MCF 10A (cell line): ENCODE measurements around the gene PTCSC3. TPM values are rescaled to one million over a fixed set of nuclear protein-coding genes. Genes with fewer than 3 reads are reported as not detected.
A peak's percentile ranks its signal among the peaks of the same experiment; 100 is the strongest.
"Not testable (repeated sequence)": the region's sequence is repeated elsewhere in the genome, so short reads cannot be mapped to it uniquely, and the experiment has no call there.

Experiments used
- BruUV-seq: library from RNA; stranded (reverse); fragments of 400-500 nt; replicated peaks from 2 replicates; lab custom pipeline; 2021; lab: Mats Ljungman, UMichigan
- CTCF ChIA-PET: fragments of 300-600 bp; sonication (Branson Sonifier 250); formaldehyde crosslinking; extraction: SDS; loops from one replicate; lab custom pipeline; 2021; ENCODE audit warnings: antibody characterized with exemption, inconsistent platforms; lab: Yijun Ruan, JAX
- POLR2A ChIA-PET: fragments of 300-600, 350-650 bp; sonication (Branson Sonifier 250); formaldehyde crosslinking; extraction: SDS; loops from one replicate; lab custom pipeline; 2020; ENCODE audit warnings: antibody characterized with exemption, inconsistent platforms; lab: Yijun Ruan, JAX
- DNase-seq: peaks from one replicate; pipeline ENCODE4 v3.0.0-alpha.2; 2018; ENCODE audit not compliant: unreplicated experiment
- H3K27ac Mint-ChIP-seq: one replicate; pipeline ENCODE4 v1.8.0; 2022; ENCODE audit warnings: mild to moderate bottlenecking, low read depth, mixed read lengths; ENCODE audit not compliant: unreplicated experiment
- H3K27me3 Mint-ChIP-seq: one replicate; pipeline ENCODE4 v1.8.0; 2022; ENCODE audit warnings: mixed read lengths; ENCODE audit not compliant: insufficient read depth, unreplicated experiment
- H3K36me3 Mint-ChIP-seq: one replicate; pipeline ENCODE4 v1.8.0; 2022; ENCODE audit warnings: mild to moderate bottlenecking, moderate library complexity, mixed read lengths; ENCODE audit not compliant: insufficient read depth, unreplicated experiment
- H3K4me1 Mint-ChIP-seq: one replicate; pipeline ENCODE4 v1.8.0; 2022; ENCODE audit warnings: mixed read lengths; ENCODE audit not compliant: insufficient read depth, unreplicated experiment
- H3K4me3 Mint-ChIP-seq: one replicate; pipeline ENCODE4 v1.8.0; 2022; ENCODE audit warnings: mild to moderate bottlenecking, moderate library complexity, mixed read lengths; ENCODE audit not compliant: unreplicated experiment
- H3K9me3 Mint-ChIP-seq: one replicate; pipeline ENCODE4 v1.8.0; 2022; ENCODE audit warnings: mixed read lengths; ENCODE audit not compliant: unreplicated experiment
- intact Hi-C: fragments of 100-400 bp; cut with micrococcal nuclease; formaldehyde crosslinking; loops from 2 replicates; pipeline ENCODE4 v1.14.1; 2022
- total RNA-seq: library from RNA; stranded (reverse); gene quantifications from 2 replicates; pipeline ENCODE4 v1.2.3, GENCODE V29; 2022
- TF ChIP-seq, protein P1 (sequence below): fragments of 200-600 bp; IDR thresholded peaks from one replicate; pipeline ENCODE4 v1.8.0; 2022; ENCODE audit warnings: antibody characterized with exemption, mild to moderate bottlenecking; ENCODE audit not compliant: unreplicated experiment

Gene PTCSC3
- total RNA-seq, 1 experiment from 2014 or later, result not detected

DNA sequence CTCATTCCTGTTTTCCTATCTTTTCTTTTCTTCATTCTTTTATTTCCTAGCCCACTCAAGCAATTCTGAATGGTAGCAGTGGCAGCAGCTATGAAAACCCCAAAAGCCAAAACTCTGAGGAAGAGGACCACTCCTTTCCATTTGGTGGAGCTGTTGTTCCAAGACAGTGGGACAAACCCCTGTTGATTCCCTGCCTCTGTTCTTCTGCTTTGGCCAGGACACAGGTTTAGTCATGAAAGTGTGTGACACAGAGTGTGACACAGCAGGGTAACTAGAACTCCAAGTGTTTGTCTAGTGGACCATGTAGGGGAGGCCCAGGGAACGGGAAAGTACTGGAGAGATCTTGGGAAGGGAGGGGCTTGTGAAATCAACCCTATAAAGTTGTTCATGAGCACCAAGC lies 71.1 kb downstream of the PTCSC3 start:
- BruUV-seq, result no TSS peak
- Mint-ChIP-seq H3K27ac (no peak overlapping the region), H3K4me3 (no peak overlapping the region), H3K36me3 (no peaks in the 10 kb centered on the region), H3K9me3 (no peaks in the 10 kb centered on the region), H3K27me3 (peaks cover 2% of the 10 kb centered on the region), H3K4me1 (no peaks in the 10 kb centered on the region)
- peak; percentile 58 for DNase-seq
- TF ChIP-seq, protein P1, sequence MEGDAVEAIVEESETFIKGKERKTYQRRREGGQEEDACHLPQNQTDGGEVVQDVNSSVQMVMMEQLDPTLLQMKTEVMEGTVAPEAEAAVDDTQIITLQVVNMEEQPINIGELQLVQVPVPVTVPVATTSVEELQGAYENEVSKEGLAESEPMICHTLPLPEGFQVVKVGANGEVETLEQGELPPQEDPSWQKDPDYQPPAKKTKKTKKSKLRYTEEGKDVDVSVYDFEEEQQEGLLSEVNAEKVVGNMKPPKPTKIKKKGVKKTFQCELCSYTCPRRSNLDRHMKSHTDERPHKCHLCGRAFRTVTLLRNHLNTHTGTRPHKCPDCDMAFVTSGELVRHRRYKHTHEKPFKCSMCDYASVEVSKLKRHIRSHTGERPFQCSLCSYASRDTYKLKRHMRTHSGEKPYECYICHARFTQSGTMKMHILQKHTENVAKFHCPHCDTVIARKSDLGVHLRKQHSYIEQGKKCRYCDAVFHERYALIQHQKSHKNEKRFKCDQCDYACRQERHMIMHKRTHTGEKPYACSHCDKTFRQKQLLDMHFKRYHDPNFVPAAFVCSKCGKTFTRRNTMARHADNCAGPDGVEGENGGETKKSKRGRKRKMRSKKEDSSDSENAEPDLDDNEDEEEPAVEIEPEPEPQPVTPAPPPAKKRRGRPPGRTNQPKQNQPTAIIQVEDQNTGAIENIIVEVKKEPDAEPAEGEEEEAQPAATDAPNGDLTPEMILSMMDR, result no peak
- POLR2A ChIA-PET, result interaction anchor here (0.6 to 1.2 kb wide), 3 partner anchors 48 to 483 kb away, joined by 3 to 4 read pairs (median 3); no protein-coding TSS in a partner anchor
- CTCF ChIA-PET, result interaction anchor here (0.6 to 3.2 kb wide), 5 partner anchors 8 to 269 kb away, joined by 3 to 16 read pairs (median 3); no protein-coding TSS in a partner anchor
- intact Hi-C loops, result loop anchor here (1.0 to 10.0 kb wide), 5 partner anchors 109 to 500 kb away; no protein-coding TSS in a partner anchor

DNA sequence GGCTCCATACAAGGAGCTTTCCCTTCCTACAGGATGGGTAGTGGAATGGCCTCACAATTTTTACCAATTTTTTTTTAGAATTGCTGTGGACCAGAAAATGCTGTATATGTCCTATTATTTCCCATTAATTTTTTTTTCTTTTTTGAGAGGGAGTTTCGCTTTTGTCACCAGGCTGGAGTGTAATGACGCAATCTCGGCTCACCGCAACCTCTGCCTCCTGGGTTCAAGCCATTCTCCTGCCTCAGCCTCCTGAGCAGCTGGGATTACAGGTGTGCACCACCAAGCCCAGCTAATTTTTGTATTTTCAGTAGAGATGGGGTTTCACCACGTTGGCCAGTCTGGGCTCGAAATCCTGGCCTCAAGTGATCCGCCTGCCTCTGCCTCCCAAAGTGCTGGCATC lies 72.3 kb downstream of the PTCSC3 start:
- H3K4me1 Mint-ChIP-seq, BruUV-seq, H3K4me3 Mint-ChIP-seq, H3K27ac Mint-ChIP-seq, H3K36me3 Mint-ChIP-seq, POLR2A ChIA-PET, DNase-seq, H3K9me3 Mint-ChIP-seq: not testable (repeated sequence)
- CTCF ChIA-PET, result interaction anchor here (3.2 kb wide), 1 partner anchor 33 kb away, joined by 16 read pairs; no protein-coding TSS in a partner anchor
- H3K27me3 Mint-ChIP-seq, result peaks cover 11% of the 10 kb centered on the region
- intact Hi-C loops, result loop anchor here (10.0 kb wide), 1 partner anchor 111 kb away; no protein-coding TSS in a partner anchor

DNA sequence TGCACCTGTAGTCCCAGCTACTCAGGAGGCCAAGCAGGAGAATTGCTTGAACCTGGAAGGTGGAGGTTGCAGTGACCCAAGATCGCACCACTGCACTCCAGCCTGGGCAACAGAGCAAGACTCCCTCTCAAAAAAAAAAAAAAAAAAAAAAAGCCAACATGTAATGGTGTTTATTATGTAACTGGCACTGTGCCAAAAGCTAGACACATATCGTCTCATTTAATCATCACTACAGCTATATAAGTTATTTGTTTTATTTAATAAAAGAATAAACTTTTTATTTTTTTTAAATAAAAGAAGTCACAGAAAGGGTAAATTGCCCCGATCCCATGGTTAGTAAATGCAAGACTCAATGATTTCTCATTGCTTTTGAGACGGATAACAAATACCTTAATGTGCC lies 76.9 kb downstream of the PTCSC3 start:
- intact Hi-C loops, result loop anchor here (10.0 kb wide), 1 partner anchor 115 kb away; no protein-coding TSS in a partner anchor

DNA sequence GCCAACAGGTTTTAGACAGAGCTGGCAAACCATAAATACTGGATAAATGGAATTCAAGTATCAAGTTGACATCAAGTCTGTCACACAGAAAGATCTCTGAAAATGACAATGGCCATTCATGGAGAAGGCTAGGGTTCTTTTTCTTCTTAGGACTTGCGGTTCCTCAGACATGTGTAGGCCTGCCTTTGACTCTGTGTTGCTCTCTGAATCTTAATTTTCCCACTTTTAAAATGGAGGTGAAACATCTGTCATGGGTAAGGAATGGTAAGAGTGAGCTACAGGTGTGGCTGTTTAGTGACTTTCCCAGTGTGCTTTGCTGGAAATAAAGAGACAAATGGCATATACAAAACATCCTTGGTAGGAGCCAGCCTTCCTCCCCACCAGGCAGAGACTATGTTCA lies 79.2 kb downstream of the PTCSC3 start:
- DNase-seq, result no peak
- no peaks in the 10 kb centered on the region for H3K4me1 Mint-ChIP-seq
- ChIA-PET POLR2A (no interaction called here), CTCF (interaction anchor here (0.7 to 2.8 kb wide), 8 partner anchors 8 to 333 kb away, joined by 3 to 16 read pairs (median 4); no protein-coding TSS in a partner anchor)
- BruUV-seq, result no TSS peak
- intact Hi-C loops, result no loop called here
- H3K27me3 Mint-ChIP-seq, result peaks cover 11% of the 10 kb centered on the region
- no peaks in the 10 kb centered on the region for H3K9me3 Mint-ChIP-seq
- no peaks in the 10 kb centered on the region for H3K36me3 Mint-ChIP-seq
- H3K27ac Mint-ChIP-seq, result no peak overlapping the region
- TF ChIP-seq, protein P1, result no peak
- H3K4me3 Mint-ChIP-seq, result no peak overlapping the region

More for the DNA sequence above, 76.9 kb downstream of the PTCSC3 start:
- no TSS peak for BruUV-seq
- ChIA-PET POLR2A (no interaction called here), CTCF (interaction anchor here (0.7 to 0.9 kb wide), 3 partner anchors 29 to 443 kb away, joined by 3 read pairs; no protein-coding TSS in a partner anchor)
- TF ChIP-seq, protein P1, result no peak
- Mint-ChIP-seq H3K36me3 (no peaks in the 10 kb centered on the region), H3K27me3 (peaks cover 11% of the 10 kb centered on the region), H3K9me3 (no peaks in the 10 kb centered on the region), H3K4me3 (no peak overlapping the region), H3K4me1 (no peaks in the 10 kb centered on the region), H3K27ac (no peak overlapping the region)
- DNase-seq, result no peak
